ENCODE measurements around the gene NFKBIZ.

Gene NFKBIZ, protein sequence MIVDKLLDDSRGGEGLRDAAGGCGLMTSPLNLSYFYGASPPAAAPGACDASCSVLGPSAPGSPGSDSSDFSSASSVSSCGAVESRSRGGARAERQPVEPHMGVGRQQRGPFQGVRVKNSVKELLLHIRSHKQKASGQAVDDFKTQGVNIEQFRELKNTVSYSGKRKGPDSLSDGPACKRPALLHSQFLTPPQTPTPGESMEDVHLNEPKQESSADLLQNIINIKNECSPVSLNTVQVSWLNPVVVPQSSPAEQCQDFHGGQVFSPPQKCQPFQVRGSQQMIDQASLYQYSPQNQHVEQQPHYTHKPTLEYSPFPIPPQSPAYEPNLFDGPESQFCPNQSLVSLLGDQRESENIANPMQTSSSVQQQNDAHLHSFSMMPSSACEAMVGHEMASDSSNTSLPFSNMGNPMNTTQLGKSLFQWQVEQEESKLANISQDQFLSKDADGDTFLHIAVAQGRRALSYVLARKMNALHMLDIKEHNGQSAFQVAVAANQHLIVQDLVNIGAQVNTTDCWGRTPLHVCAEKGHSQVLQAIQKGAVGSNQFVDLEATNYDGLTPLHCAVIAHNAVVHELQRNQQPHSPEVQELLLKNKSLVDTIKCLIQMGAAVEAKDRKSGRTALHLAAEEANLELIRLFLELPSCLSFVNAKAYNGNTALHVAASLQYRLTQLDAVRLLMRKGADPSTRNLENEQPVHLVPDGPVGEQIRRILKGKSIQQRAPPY

DNA sequence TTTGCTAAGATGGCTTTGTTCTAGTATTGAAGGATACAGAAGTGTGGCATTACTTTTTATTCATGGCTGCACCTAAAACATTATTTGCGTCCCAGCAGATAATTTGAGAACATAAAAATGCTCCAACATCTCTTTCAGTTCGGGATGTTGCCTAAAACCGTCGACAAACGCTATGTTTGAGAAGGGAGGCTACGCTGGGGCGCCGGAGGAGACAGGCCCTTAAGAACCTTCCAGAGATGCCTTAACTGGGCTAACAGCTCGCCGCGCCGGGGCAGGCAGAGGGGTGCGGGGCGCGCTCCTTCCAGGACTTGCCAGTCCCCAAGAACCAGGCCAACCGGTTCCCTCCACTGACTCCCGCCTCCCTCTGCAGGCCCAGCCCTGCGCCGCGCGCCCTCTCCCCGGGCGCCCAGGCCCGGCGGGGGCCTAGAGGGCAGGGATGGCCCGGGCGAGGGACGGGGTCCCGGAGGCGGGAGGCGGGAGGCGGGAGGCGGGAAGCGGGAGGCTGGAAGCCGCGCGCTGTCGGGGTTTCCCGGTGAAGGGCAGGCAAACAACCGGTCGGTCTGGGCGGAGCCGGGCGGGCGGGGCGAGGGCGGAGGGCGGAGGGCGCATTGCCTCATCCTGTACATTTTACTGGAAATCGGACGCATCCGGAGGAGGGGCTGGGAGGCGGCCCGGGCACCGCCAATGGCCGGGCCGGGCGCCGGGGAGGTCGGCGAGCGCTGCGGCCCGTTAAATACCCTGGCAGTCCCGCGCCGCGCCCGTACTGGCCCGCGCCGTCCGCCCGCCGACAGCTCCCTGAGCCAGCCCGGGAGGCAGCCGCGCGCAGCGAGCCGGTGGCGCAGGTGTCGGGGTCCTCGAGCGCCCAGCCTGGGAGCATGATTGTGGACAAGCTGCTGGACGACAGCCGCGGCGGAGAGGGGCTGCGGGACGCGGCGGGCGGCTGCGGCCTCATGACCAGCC lies at the start of gene NFKBIZ:
Gene NFKBIZ (plus strand): TSS at position 761 of the 960 bp plus-strand sequence. CDS start 115 bp downstream, at position 876.
- peak within 1 kb of the TSS; percentile 86 for H3K4me3 ChIP-seq (ENCODE audit: low read depth, low read length)
- TF ChIP-seq, protein P1, sequence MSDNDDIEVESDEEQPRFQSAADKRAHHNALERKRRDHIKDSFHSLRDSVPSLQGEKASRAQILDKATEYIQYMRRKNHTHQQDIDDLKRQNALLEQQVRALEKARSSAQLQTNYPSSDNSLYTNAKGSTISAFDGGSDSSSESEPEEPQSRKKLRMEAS (IDR thresholded peaks at IDR 0.05; ENCODE audit: low read depth, low read length): peak; percentile 31; the same call in 1 of the 2 replicates
- TF ChIP-seq MYC (IDR thresholded peaks at IDR 0.05; ENCODE audit: low read depth, low read length) (0 out of 2 replicates have a peak, but pooled peaks have one; percentile 34), POLR2A (IDR thresholded peaks at IDR 0.05; ENCODE audit: extremely low read depth, insufficient read length) (peak; percentile 90)
- TF ChIP-seq, protein P2, sequence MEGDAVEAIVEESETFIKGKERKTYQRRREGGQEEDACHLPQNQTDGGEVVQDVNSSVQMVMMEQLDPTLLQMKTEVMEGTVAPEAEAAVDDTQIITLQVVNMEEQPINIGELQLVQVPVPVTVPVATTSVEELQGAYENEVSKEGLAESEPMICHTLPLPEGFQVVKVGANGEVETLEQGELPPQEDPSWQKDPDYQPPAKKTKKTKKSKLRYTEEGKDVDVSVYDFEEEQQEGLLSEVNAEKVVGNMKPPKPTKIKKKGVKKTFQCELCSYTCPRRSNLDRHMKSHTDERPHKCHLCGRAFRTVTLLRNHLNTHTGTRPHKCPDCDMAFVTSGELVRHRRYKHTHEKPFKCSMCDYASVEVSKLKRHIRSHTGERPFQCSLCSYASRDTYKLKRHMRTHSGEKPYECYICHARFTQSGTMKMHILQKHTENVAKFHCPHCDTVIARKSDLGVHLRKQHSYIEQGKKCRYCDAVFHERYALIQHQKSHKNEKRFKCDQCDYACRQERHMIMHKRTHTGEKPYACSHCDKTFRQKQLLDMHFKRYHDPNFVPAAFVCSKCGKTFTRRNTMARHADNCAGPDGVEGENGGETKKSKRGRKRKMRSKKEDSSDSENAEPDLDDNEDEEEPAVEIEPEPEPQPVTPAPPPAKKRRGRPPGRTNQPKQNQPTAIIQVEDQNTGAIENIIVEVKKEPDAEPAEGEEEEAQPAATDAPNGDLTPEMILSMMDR (IDR thresholded peaks at IDR 0.05; ENCODE audit: low read depth, low read length): no peak
- peak; percentile 93 for DNase-seq (ENCODE audit: low read depth)

DNA sequence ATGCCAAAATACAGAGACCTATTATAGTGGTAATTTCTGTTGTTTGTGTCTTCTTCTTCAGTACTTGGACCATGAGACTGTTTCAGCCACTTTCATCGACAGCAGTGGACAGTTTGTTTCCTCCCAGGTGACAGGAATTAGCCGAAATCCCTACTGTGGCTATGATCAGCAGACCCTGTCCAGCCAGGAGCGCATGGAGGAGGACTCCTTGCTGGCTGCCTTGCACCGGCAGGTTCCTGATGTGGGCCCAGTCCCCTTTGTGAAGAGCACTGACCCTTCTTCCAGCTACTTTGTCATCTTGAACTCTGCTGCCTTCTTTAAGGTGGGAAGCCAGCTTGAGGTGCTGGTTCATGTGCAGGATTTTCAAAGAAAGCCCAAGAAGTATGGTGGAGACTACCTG lies 48.1 kb upstream of the NFKBIZ start:
- DNase-seq (ENCODE audit: low read depth): no peak
- TF ChIP-seq, protein P2 (IDR thresholded peaks at IDR 0.05; ENCODE audit: low read depth, low read length): no peak
- TF ChIP-seq, protein P1 (IDR thresholded peaks at IDR 0.05; ENCODE audit: low read depth, low read length): no peak
- no peak for TF ChIP-seq POLR2A (IDR thresholded peaks at IDR 0.05; ENCODE audit: extremely low read depth, insufficient read length)
- H3K4me3 ChIP-seq (ENCODE audit: low read depth, low read length): no peak overlapping the region

DNA sequence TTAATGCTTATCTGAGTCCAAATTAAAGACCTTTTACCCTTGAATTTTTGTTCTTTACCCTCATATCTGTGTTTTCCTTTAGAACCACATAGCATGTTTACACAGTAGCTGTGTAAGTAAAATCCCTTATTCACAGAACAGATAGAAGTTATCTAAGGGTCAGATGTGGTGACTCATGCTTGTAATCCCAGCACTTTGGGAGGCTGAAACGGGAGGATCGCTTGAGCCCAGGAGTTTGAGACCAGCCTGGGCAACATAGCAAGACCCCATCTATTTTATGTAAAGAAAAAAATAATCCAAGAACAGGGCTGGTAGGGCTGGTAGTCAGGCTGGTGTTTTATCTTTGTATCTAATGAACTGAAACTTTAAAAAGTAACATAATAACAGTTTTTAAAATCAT lies 47.1 kb upstream of the NFKBIZ start:
- no peak for DNase-seq (ENCODE audit: low read depth)
- TF ChIP-seq, protein P2 (IDR thresholded peaks at IDR 0.05; ENCODE audit: low read depth, low read length): no peak
- TF ChIP-seq, protein P1 (IDR thresholded peaks at IDR 0.05; ENCODE audit: low read depth, low read length): no peak
- TF ChIP-seq MYC (IDR thresholded peaks at IDR 0.05; ENCODE audit: low read depth, low read length): no peak
- no peak for TF ChIP-seq POLR2A (IDR thresholded peaks at IDR 0.05; ENCODE audit: extremely low read depth, insufficient read length)
- no peak overlapping the region for H3K4me3 ChIP-seq (ENCODE audit: low read depth, low read length)

DNA sequence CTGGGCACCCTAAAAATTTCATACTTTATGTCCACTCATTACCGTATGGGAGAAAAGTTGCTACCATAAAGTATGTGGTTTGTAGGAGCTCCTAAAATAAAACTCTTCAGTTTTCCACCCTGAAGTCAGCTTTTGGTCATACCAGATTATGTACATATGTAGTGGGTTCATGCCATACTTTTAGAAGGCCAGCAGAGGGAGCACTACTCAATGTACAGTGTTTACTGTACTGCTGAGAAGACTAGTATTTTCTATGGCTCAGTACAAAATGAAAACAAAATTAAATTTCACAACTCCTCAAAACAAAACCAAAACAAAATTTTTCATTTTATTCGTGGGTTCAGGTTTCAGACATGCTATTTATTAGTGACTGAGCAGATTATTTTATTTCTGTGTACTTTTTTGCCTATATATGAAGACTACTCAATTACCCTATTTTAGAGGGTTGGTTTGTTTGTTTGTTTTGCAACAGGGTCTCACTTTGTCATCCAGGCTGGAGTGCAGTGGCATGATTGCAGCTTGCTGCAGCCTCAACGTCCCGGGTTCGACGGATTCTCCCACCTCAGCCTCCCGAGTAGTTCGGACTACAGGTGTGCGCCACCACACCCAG lies 46.0 kb upstream of the NFKBIZ start:
- no peak for TF ChIP-seq POLR2A (IDR thresholded peaks at IDR 0.05; ENCODE audit: extremely low read depth, insufficient read length)
- TF ChIP-seq, protein P2 (IDR thresholded peaks at IDR 0.05; ENCODE audit: low read depth, low read length): peak; percentile 78
- DNase-seq (ENCODE audit: low read depth): peak; percentile 74
- no peak overlapping the region for H3K4me3 ChIP-seq (ENCODE audit: low read depth, low read length)

DNA sequence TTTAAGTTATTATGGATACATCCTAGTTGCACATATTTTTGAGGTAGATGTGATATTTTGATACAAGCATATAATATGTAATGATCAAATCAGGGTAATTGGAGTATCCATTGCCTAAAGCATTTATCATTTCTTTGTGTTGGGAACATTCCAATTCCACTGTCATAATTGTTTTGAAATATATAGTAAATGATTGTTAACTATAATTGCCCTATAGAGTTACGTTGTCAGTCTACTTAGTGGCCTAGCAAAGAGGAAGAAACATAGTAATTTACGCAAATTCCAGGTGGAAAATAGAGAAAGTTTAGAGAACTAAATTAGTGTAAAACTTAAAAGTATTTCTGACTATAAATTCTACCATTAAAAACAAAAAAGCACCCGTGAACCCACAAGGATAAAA lies 45.4 kb upstream of the NFKBIZ start:
- no peak for DNase-seq (ENCODE audit: low read depth)
- no peak overlapping the region for H3K4me3 ChIP-seq (ENCODE audit: low read depth, low read length)
- TF ChIP-seq POLR2A (IDR thresholded peaks at IDR 0.05; ENCODE audit: extremely low read depth, insufficient read length): no peak
- TF ChIP-seq, protein P2 (IDR thresholded peaks at IDR 0.05; ENCODE audit: low read depth, low read length): no peak
- TF ChIP-seq, protein P1 (IDR thresholded peaks at IDR 0.05; ENCODE audit: low read depth, low read length): no peak
- TF ChIP-seq MYC (IDR thresholded peaks at IDR 0.05; ENCODE audit: low read depth, low read length): no peak
